ES-I3 (cell line): Measurements from ENCODE around the gene NRN1.
A peak's percentile ranks its signal among the peaks of the same experiment; 100 is the strongest.

Source experiments
- H3K36me3 ChIP-seq: 2 replicates; pipeline ENCODE4 v1.6.1; 2013; ENCODE audit warnings: mild to moderate bottlenecking, low read length, control low read depth, moderate library complexity; ENCODE audit not compliant: insufficient read depth
- H3K4me1 ChIP-seq: 2 replicates; pipeline ENCODE4 v1.6.1; 2013; ENCODE audit warnings: mild to moderate bottlenecking, control low read depth, low read length; ENCODE audit not compliant: insufficient read depth
- H3K9ac ChIP-seq: 2 replicates; pipeline ENCODE4 v1.6.1; 2013; ENCODE audit warnings: low read depth, mild to moderate bottlenecking, low read length, moderate library complexity
- H3K9me3 ChIP-seq: 2 replicates; pipeline ENCODE4 v1.6.1; 2013; ENCODE audit warnings: mild to moderate bottlenecking, low read length, moderate library complexity; ENCODE audit not compliant: control insufficient read depth, insufficient read depth

NRN1 gene

DNA sequence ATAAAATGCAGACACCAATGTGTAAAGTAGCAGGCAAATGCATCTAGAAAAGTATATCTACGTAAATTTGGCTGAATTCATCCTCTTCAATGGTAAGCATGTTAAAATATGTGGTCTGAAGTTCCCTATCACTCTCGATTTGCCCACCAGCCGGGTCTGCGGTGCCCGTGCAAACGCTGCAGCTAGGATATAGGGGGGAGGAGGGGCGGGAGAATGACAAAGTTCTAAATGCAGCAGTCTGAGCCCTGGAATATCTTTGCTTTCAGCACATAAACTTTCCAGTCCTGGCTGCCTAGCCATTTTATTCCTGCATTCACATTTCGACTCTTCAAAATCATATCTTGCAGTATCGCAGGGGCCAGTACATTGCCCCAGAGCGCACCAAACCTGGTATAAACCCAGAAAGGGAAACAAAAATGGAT, 708 bp downstream of the NRN1 start:
- H3K9ac ChIP-seq = peak overlapping the region; percentile 82; the same call in 1 of the 2 replicates
- H3K9me3 ChIP-seq = no peaks in the 10 kb centered on the region
- peaks cover 19% of the 10 kb centered on the region for H3K4me1 ChIP-seq
- no peaks in the 10 kb centered on the region for H3K36me3 ChIP-seq

DNA sequence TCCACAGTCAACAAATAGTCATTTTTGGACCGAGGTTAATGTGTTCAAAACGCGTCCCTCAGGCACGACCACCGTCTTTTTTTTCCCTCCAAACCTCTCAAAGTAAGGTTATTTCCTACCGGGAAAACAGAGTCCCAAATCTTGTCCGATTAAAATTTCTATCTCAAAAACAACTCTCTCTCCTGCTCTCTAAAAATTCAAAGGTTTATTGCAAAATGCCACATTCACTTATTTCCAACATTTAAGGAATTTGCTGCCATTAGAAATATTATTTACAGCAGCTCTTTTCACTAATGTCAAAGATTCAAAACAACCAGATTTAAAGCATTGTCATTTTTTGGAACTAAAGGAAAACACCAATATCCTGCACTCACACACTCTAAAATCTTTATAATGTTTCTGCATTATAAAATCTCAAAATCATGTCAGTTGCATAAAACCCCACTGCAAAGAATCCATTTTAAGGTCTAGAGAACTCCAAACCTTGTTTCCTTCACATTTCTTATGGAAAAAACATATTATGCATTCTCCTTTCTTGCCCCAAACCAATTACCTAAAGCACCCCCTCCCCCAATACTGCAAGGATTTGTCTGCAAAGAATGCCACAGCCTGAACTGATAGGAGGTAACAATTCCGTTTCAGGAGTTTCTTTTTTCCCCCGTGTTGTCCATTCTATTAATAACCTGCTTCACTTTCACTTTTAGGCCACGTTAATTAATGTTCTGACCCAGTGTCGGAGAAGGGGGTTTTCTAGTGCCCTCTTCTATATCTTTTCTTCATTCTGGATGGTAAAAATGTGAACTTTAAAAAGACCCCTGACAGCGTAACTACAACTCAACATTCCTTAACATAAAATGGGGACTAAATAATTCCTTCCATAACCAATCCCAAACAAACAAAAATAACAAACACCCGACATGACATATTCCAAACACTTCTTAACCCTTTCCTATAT, 1.4 kb downstream of the NRN1 start:
- Histone ChIP-seq H3K9ac (no peak overlapping the region), H3K4me1 (peaks cover 19% of the 10 kb centered on the region), H3K9me3 (no peaks in the 10 kb centered on the region), H3K36me3 (no peaks in the 10 kb centered on the region)

DNA sequence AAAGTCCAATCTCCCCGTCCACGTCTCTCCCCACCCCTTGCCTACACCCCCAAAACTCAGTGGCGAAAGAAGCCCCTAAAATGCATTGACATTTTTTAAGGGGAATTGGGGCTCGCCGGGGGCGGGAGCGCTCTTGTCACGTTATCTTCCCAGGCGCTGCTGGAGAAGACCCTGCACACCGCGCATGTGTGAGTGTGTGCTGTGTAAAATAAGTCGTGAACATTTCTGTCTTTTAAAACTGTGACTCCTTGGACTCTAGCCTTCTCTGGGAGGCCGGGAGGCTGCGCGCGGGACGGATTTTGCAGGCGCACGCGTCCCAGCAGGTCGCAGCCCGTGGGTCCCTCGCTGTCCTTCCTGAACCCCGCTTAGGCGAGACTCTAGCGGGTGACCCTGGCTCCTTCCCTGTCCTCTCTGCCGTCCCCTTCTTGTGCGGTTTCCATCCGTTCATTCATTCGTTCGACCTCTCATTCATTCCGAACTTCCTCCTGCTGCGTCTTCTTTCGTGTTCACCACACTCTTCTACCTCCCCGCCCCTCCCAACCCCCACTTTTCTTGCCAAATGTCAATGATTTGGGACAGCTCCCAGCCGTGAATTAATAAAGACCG, 2.2 kb downstream of the NRN1 start:
- Histone ChIP-seq H3K36me3 (no peaks in the 10 kb centered on the region), H3K4me1 (peaks cover 19% of the 10 kb centered on the region), H3K9me3 (no peaks in the 10 kb centered on the region), H3K9ac (peak overlapping the region; percentile 59; the same call in 1 of the 2 replicates)

DNA sequence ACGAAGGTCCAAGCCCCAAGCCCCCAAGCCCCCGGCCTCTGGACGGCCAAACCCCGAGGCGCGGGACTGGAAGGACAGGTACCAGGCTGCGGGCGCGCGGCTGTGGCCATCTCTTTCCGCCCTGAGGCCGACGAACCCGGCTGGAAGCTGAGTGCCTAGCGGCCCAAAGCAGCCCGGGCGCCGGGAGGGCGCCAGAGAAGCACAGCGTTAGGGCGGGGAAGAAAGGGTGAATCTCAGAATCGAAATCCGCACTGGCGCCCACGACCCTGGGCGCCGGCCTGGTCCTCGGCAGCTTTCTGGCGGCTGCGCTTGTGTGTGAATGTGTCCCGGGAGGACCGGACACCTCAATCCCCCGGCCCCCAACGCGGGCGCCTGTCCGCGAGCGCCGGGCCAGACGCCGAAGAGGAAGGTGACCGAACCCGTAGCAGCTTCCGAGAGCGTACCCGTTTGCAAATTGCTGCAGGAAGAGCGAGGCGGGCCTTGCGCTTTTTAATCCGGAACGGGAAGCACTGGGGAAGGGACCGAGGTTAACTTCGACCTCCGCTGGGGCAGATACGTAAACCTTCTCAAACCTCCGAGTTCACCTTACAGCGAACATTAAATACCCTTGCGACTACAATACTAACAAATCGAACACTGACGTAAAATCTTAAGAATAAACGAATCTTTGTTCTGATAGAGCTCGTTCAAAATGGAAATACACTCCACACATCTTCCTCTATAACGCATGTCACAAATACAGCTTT, 2.9 kb downstream of the NRN1 start:
- H3K9ac ChIP-seq = peak overlapping the region; percentile 59; the same call in 1 of the 2 replicates
- H3K4me1 ChIP-seq = peaks cover 19% of the 10 kb centered on the region
- no peaks in the 10 kb centered on the region for H3K36me3 ChIP-seq
- H3K9me3 ChIP-seq = no peaks in the 10 kb centered on the region

DNA sequence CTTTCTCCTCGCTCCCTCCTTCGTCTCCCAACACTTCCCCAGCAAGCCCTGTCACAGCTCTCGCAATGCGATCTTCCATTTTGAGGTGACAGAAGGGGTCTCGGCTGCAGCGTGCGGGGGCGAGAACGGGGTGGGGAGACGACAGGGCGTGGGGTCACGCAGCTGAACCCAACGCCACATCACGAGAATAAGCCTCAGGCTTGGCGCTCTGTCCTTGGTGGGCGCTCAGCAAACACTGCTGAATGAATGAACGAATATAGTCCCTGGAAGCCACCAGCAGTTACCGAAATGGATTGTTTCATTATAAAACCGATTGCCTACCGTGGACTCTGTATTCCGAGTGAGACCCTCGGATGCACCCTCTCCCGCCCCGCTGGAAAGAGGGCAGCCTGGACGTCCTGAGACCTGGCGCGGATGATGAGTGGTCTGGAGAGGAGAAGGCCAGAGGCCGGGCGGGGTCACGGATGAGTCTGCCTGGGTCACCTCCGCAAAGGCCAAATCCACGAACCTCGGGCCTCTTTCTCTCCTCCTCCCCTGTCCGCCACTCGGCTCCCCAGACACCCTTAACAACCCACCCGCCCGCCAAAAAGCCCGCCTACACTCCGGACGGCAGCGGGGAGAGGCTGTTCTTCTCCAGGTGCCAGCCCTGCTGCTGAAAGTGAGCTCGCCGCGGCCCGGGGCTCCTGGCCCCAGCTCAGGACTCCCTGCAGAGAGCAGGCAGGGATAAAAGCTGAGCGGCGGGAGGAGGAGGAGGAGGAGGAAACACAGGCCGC, 3.7 kb downstream of the NRN1 start:
- no peaks in the 10 kb centered on the region for H3K9me3 ChIP-seq
- no peaks in the 10 kb centered on the region for H3K36me3 ChIP-seq
- peak overlapping the region; percentile 59; the same call in 1 of the 2 replicates for H3K9ac ChIP-seq
- H3K4me1 ChIP-seq = peaks cover 24% of the 10 kb centered on the region

DNA sequence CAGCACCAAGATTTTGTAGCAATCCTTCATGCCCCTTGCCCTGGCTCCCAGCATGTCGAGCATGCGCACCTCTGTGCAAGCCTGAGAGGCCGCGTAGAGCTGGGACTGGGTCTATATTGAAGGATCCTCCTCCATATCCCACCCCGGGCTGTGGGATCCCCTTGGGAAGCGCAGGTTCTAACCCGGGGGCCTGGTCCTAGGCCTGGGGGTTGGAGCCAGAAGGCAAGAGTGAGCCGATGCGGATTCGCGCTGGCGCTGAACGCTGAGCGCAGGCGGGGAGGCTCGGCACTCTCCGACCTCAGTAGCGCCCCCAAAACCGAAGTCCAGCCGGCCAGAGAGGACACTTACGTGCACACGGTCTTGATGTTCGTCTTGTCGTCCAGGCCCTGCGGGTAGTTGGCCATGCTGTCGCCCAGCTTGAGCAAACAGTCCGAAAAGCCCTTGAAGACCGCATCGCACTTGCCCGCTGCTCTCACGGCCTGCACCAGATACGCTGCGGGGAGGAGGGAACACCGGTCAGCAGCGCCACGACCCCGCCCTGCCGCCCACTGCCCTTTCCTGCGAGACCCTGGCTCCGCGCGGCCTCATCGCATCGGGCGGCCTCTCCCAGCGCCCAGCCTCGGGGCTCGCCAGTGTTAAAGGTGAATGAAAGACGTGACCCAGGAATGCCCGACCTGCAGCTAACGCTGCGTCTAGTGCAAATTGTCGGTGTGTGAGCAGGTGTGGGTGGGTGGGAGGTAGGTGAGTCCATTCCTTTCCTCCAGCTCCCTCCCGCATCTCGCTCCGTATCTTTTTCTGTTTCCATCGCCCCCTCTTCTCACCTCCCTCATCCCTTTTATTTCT, 4.5 kb downstream of the NRN1 start:
- Histone ChIP-seq H3K4me1 (peaks cover 25% of the 10 kb centered on the region), H3K36me3 (no peaks in the 10 kb centered on the region), H3K9ac (peak overlapping the region; percentile 59; the same call in 1 of the 2 replicates), H3K9me3 (no peaks in the 10 kb centered on the region)

DNA sequence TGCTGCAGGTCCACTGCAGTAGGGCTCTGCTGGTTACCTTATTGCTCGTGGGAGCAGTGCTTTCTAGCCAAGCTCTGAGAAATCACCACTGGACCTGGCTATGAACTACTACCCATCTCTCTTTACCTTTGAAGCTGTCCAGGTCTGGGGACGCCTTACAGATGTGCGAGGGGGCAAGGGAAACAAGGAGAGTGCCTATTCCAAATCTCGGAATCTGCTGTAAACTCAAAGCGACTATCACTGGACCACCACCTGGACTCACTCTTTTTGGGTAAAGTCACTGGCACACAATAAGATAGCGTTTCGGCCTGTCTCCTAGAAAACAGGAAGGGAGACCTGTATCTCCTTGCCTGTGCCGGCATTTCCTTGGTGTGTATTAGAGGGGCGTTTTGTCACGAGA, 5.3 kb downstream of the NRN1 start:
- Histone ChIP-seq H3K9me3 (no peaks in the 10 kb centered on the region), H3K9ac (peak overlapping the region; percentile 59; the same call in 1 of the 2 replicates), H3K36me3 (no peaks in the 10 kb centered on the region), H3K4me1 (peaks cover 25% of the 10 kb centered on the region)

DNA sequence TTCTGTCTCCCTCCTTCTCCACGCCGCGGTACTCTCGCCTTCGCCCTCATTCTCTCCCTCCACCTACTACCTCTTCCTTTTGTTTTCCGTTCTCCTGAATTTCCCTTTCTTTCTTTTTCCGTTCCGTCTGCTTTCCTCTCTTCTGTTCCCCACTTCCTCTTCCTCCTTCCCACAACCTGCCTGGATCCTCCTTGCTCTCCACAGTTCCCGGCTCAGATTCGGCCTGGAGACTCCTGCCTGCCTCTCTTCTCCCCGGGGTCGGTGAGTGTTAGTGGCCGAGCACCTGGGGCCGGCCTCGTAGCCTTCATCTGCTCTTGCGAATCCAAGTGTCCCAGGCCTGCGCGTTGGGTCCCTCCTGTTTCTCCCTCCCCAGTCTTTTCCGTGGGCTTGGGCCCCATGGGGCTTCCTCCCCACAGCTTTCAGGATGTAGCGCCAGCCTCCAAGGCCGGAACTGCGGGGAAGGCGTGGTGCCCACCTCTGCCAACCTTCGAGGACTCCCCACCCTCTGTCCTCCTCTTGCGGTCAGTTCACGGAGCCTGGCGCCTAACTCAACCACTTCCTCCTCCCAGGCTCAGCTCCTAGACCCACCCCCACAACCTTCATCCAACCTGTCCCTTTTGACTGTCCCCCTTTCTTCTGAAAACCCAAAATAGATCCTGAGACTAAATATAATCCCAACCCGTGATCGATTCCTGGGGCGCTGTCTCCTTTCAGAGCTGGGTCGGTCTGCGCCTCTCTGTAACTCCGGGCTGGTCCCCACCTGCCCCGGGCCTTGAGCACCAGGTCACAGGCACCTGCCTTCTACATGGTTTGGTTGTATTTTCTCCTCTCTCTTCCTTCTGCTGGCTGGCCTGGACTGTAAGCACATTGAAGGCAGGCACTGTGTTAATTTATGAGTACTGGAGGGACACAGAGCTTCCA, 6.8 kb downstream of the NRN1 start:
- peaks cover 18% of the 10 kb centered on the region for H3K4me1 ChIP-seq
- peak overlapping the region; percentile 31; the same call in 1 of the 2 replicates for H3K9ac ChIP-seq
- H3K9me3 ChIP-seq = no peaks in the 10 kb centered on the region
- no peaks in the 10 kb centered on the region for H3K36me3 ChIP-seq

DNA sequence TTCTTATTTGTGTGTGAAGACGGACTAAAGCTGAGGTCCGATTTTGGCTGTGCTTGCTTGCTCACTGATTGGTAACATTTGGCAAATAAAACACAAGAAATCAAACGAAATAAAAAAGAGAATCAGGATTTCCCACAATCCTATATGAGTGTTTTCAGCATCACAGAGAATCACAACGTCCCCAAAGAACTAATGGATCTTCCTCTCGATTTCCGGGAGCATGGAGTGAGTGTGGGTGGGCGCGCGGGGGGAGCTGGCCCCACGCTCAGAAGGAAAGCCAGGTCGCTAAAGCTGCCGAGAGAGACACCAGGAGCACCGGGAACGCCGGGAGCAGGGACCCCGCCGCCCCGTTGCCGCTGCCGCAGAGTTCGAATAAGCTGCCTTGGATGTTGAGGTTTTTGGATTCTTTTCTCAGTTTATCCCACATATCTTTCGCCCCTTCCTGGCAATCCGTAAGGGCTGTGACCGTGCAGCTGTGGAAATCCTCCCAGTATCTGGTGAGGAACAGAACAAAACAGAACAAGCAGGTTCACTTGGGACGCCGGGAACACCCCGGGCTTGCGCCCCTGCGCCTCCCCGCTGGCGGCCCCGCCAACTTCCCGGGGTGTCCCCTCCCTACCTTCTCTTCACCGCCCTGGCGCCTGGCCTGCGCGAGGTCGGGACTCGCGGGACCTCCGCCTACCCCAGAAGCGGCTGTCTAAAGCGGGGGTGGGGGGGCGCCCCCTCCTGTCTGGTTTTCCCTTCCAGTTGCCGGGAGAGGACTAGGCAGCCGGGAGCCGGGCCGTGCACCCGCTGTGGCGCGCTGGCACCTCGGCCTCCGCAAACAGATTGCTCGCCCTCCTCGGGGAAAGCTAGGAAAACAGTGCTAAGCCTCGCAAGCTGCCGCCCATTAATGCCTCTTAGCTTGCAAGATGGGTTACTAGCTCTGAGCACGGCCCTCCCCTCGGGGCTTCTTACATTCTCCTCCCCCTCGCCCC, 7.7 kb downstream of the NRN1 start:
- Histone ChIP-seq H3K36me3 (no peaks in the 10 kb centered on the region), H3K4me1 (peaks cover 14% of the 10 kb centered on the region), H3K9ac (peak overlapping the region; percentile 31; the same call in 1 of the 2 replicates), H3K9me3 (no peaks in the 10 kb centered on the region)

DNA sequence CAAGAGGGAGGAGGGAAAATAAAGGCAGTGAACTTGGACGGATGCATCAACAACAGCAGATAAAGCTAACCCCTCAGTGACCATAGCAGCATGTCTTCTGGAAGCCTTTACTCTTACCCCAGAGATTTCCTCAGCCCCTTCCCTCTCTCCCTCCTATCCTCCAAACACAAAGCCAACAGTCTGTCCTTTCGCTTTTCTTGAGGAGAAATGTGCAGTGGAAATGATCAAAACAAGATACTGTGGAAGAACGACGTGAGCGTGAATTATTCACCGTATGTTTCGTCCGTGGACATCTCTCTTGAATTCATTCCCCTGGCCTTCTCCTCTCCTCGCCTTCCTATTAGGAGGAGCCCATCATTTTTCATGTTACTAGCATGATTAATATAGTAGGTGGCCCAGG, 8.5 kb downstream of the NRN1 start:
- H3K4me1 ChIP-seq = peaks cover 14% of the 10 kb centered on the region
- H3K36me3 ChIP-seq = no peaks in the 10 kb centered on the region
- H3K9me3 ChIP-seq = no peaks in the 10 kb centered on the region
- no peak overlapping the region for H3K9ac ChIP-seq

DNA sequence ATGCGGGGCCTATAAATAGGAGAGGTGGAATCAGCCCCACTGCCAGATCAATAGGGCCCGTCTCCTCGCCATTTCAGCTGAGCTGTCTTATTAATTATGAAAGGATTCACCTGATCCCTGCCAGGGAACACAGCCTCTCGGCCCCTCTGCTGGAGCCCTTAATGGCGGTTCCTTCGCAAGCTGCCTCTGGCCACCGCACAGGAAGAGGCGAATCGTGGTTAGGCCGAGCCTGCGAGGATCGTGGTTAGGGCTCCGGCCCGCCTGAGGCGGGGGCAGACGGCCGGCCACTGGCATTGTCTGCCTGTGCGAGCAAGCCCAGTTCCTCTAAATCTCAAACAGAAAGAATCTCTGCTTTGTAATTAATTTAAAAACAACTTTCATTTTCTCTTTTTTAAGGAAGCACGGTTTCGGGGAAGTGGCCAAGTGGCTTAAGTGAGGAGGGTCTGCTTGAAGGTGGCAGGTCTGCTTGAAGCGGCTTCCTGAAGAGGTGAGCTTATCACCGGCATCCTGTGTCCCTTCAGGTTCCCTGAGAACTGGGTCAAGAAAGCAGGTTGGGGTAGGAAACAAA, 9.2 kb downstream of the NRN1 start:
- H3K9me3 ChIP-seq = no peaks in the 10 kb centered on the region
- peaks cover 17% of the 10 kb centered on the region for H3K4me1 ChIP-seq
- peak overlapping the region; percentile 54 for H3K9ac ChIP-seq
- H3K36me3 ChIP-seq = no peaks in the 10 kb centered on the region
